NCI-H345 treated with DMSO at 0.1 percent for 48 hours (cell line): Measurements from ENCODE around the gene ELK3.

Experiments used
- DNase-seq: peaks from one replicate; lab custom pipeline; 2025; ENCODE audit not compliant: unreplicated experiment; lab: John Stamatoyannopoulos, UW

ELK3 gene

DNA sequence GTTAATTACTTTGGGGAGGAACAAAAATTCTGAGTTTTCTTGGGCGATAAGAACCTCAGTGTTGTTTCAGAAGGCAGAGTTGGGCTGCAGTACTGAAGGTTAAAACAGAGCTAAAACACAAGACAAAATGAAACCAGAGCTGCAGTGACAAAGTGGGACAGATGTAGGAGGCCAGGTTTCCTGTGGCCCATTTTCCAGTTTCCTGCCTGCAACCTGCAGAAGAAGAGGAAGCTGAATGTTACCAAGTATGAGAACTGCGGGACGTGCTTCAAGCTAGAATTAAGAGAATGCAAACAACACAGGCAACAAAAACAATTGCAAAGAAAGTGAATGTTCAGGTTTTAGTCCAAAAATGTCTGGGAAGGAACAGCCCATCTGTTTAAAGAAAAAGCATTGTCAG lies 17.8 kb downstream of the ELK3 start:
- DNase-seq, result no peak

- no peak for DNase-seq
These were observed 18.5 kb downstream of the ELK3 start for GRCh38 chr12:96212456-96213375.

- DNase-seq, result no peak
These were observed 19.7 kb downstream of the ELK3 start for GRCh38 chr12:96213869-96214268.

DNA sequence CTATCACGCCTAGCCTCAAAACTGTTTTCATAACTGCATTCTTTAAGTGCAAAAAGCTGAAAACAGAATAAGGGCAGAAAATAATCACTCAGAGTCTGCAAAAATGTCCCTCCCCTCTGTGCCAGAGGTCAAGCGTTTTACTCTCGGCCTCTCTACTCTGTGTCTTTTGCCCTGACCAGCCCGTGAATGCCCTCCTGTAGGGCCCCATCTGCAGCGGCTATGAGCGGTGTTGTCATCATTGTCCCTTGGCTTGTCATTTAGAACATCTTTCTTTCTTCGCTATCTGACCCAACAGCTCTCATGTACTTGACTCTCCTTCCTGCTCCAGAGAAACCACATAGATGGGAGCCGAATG lies 21.7 kb downstream of the ELK3 start:
- no peak for DNase-seq

DNA sequence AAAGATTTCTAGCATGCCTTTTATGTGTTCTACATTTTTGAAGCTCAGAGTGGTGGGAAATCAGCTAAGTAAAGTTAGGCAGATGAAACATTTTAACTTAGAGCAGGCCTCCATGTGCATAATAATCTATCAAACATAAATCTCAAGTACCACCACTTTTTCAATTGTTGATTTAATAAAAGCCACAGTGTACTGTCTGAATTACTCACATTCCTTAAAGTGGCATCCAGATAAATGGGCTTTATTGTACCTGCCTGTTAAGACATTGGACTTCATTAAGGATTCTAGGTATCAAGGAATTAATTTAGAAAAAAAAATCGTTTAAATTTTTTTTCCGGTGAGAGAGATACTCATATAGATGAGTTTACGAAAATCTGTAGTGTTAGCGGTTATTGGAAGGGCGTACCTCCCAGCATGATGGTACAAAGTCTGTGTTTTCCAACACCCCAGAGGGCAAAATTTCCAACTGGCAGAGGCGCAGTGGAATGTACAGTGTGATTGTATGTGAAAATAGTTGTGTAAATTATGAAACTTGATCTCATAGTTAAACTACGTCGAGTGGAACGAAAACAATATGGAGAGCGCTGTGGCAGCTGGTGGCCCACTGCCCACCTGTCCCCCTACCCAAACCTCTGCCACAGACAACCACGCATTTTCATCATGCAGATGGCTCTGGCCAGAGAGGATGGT lies 25.0 kb downstream of the ELK3 start:
- DNase-seq, result no peak

GRCh38 chr12:96219700-96220206 lies 25.6 kb downstream of the ELK3 start:
- DNase-seq, result no peak

DNA sequence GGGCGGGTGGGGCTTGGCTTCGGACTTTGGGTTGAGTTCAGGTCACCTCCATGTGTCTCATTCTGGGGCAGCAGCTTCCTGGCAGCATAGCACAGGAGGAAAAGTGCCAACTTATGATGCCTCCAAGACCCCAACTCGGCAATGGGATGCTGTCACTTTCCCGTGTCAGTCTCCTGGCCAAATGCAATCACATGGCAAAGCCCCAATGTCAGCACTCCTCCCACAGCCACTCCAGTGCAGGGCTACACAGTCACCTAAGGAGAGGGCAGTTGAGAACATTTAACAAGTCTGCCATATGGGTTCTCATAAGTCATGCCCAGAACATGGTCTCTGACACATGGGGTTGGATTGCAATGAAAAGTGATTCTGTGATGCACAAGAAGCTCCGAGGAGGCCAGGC lies 26.7 kb downstream of the ELK3 start:
- no peak for DNase-seq

GRCh38 chr12:96221391-96221790 lies 27.2 kb downstream of the ELK3 start:
- no peak for DNase-seq

GRCh38 chr12:96223411-96224218 lies 29.4 kb downstream of the ELK3 start:
- no peak for DNase-seq

DNA sequence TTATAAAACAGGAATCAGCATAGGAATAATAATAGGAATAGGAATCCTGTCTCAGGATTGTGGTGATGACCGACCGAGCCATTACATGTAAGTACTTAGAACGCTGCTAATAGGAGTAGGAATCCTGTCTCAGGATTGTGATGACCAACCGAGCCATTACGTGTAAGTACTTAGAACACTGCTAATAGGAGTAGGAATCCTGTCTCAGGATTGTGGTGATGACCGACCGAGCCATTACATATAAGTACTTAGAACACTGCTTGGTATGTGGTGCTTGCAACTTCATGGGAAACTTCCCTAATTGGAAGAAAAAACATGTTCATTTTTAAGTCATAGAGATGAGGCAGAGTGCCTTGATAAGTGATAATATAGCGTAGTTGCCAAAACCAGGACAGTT lies 30.0 kb downstream of the ELK3 start:
- DNase-seq, result no peak

DNA sequence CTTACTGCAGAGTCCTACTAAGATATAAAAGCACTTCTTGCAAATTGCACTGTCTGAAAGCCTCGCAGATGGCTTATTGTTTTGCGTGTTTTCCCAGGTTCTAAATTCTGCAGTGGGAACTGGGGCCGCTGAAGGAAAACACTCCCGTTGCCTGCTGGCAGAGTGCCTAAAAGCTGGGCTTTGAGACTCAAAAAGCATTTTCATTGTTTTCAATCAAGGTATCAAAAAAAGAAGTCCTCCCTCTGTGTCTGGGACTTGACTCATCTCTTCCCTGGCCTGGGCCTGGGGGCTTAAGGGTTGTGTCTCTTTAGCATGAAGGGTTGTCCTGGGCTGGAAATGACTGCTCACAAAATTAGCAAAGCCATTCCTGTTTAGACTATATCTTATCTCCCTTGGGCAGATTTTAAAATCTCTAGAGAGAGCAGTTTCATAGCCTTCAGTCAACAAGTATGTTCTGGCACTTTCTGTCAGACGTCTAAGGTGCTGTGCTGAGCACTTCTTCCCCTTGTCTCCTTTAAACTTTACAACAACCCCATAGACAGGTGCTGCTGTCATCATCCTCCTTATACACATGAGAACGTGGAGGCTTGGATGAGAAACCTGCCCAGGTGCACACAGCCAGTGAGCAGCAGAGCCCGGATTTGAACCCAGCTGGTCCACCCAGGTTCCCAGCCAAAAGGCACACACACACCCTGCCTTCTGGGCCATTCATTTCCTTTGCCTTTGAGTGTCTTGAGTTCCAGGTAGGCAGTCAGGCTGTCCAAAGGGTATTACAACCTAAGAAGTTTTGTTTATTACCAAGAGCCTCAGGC lies 31.1 kb downstream of the ELK3 start:
- DNase-seq, result no peak

GRCh38 chr12:96225994-96226399 lies 31.8 kb downstream of the ELK3 start:
- no peak for DNase-seq

DNA sequence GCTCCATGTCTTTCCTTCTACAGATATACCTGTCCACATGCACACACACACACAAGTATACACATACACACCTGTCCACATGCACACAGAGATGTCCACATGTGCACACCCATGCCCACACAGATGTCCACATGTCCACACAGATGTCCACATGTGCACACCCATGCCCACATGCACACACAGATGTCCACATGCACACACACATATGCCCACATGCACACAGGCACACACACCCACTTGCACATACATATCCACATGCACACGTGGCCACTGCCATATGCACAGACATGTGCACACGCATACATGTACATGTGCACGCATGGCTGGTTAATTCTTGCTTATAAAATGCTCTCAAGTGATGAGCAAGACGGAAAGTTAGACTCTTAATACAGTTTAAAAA lies 32.2 kb downstream of the ELK3 start:
- no peak for DNase-seq

- DNase-seq, result no peak
These were observed 32.7 kb downstream of the ELK3 start for GRCh38 chr12:96226801-96227348.

GRCh38 chr12:96227365-96228106 lies 33.4 kb downstream of the ELK3 start:
- DNase-seq, result no peak

DNA sequence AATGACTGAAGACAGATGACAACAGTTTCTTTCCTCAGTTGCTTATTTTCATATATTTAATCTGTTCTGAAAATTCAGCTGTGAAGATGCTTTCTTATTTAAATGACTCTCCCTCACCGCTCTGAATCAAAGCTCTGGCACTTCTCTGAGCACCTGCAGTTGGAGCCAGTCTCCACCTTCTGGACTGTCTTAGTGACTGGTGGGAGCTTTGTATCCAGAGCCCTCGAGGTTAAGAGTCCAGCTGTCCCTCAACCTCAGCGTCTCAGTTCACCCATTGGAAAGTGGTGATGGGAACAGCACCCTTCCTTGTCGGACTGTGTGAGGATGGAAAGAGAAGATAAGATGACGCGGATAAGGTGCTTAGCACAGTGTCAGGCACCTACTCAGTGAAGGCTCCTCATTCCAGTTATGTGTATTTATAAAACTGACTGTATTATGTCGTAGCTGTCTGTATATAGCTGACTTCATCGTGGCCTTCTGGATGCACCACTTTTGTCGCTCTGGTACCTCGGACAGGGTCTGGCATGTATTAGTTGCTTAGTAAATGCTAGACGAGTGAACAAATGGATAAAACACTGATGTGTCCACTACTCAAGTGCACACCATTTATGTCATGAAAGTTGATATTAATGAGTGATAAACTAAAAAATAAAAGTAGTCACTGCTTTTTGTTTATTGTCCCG lies 34.5 kb downstream of the ELK3 start:
- no peak for DNase-seq

GRCh38 chr12:96230646-96231045 lies 36.5 kb downstream of the ELK3 start:
- DNase-seq, result no peak

DNA sequence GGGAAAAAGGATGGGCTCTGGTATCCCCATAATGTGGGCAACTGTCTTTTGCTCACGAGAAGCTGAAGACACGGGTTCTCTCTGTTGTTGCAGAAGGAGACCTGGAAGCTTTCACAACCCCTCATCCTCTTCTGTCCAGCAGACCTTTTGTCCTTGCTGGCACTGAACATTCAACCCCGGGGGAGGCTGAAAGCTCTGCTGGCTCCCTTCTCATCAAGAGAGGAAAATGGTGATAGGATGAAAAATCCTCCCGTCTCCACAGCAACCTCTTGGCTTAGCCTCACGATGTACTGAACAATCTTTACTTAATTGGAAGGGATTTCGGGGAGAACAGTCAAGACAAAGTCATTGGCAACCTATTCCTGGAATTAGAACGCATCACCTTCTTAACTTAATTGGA lies 39.0 kb downstream of the ELK3 start:
- DNase-seq, result no peak

GRCh38 chr12:96233939-96234461 lies 39.8 kb downstream of the ELK3 start:
- DNase-seq, result no peak
